HUES64 (cell line): ENCODE data around the gene RASA3.
"Not testable (repeated sequence)": the region's sequence is repeated elsewhere in the genome, so short reads cannot be mapped to it uniquely, and the experiment has no call there.

Experiments
- H3K27ac ChIP-seq: 2 replicates; pipeline ENCODE4 v1.7.0; 2013; ENCODE audit warnings: low read depth, low read length, inconsistent platforms
- H3K27me3 ChIP-seq: 2 replicates; pipeline ENCODE4 v1.6.1; 2013; ENCODE audit warnings: mild to moderate bottlenecking, low read length; ENCODE audit not compliant: insufficient read depth
- H3K36me3 ChIP-seq: 2 replicates; pipeline ENCODE4 v1.6.1; 2013; ENCODE audit warnings: mild to moderate bottlenecking, low read length; ENCODE audit not compliant: insufficient read depth
- H3K4me1 ChIP-seq: 2 replicates; pipeline ENCODE4 v1.6.1; 2013; ENCODE audit warnings: mild to moderate bottlenecking, low read length, moderate library complexity; ENCODE audit not compliant: insufficient read depth
- H3K4me3 ChIP-seq: 2 replicates; pipeline ENCODE4 v1.5.1; 2013; ENCODE audit warnings: mild to moderate bottlenecking, low read length, moderate library complexity
- H3K9ac ChIP-seq: 2 replicates; pipeline ENCODE4 v1.6.1; 2013; ENCODE audit warnings: mild to moderate bottlenecking, low read depth, low read length
- H3K9me3 ChIP-seq: 2 replicates; pipeline ENCODE4 v1.6.1; 2013; ENCODE audit warnings: low read depth, low read length; ENCODE audit not compliant: insufficient read depth
- WGBS: fragments of 150-250, 120-280 bp; methylation state at CpG from one replicate; pipeline ENCODE4 v1.1.7; 2013; ENCODE audit warnings: missing lambda C conversion rate; 5-methylcytosine and 5-hydroxymethylcytosine counted together

The RASA3 gene

DNA sequence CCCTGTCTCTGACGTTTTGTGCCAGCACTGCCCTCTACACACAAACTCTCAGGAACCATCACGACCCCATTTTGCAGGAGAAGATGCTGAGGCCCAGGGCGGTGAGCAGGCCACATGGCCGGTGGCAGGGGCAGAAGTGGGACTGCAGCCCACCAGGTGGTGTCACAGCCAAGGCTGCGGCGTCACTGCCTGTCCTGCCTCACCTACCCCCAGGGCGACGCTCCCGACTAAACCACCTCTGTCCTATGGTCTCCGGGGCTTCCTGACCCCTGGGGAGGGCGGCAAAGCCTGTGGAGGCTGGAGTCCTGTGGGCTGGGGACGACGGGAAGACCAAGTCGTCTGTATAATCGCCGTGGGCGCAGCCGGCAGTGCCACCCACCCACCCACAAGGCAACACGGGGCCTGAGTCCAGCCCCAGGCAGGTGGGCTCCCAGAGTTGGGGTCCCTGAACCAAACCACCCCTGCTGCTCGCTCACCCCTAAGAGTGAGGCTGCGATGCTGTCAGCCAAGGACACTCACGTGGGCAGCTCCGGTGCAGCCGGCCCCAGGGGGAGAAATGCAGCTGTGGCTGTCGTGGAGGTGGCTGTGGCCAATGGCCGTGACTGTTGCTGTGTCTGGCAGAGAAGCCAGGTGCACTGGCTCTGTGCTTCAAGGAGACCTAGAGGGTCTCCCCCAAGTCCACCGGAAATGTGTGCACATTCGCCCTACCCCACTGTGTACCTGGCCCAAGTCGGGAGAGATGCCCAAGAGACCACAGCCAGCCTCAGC, 29.7 kb downstream of the RASA3 start:
- H3K9me3 ChIP-seq = no peaks in the 10 kb centered on the region
- no peaks in the 10 kb centered on the region for H3K36me3 ChIP-seq
- no peak overlapping the region for H3K9ac ChIP-seq
- no peaks in the 10 kb centered on the region for H3K27me3 ChIP-seq
- 89% methylated on average over 29 of the region's 29 CpGs for WGBS
- no peak overlapping the region for H3K27ac ChIP-seq
- no peaks in the 10 kb centered on the region for H3K4me1 ChIP-seq
- no peak overlapping the region for H3K4me3 ChIP-seq

DNA sequence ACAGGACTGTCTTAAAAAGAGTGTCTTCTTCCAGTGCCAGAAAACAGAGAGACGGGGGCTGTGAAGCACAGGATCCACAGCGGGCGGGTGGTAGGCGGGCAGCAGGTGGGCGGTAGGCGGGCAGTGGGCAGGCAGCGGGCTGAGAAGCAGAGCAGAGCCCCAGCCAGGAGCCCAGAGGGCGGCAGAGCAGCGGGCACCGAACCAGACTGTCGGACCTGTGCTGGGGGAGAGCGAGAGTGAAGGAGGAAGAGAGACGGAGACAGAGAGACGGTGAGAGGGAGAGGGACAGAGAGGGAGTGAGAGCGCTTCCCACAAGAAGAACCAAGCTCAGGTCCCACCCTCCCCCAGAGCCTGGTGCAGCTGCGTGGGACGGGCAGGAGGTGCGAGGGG, 30.3 kb downstream of the RASA3 start:
- Histone ChIP-seq H3K27me3 (no peaks in the 10 kb centered on the region), H3K4me1 (no peaks in the 10 kb centered on the region), H3K27ac (no peak overlapping the region), H3K36me3 (no peaks in the 10 kb centered on the region), H3K9me3 (no peaks in the 10 kb centered on the region), H3K4me3 (no peak overlapping the region), H3K9ac (no peak overlapping the region)
- 87% methylated on average over 18 of the region's 18 CpGs for WGBS

DNA sequence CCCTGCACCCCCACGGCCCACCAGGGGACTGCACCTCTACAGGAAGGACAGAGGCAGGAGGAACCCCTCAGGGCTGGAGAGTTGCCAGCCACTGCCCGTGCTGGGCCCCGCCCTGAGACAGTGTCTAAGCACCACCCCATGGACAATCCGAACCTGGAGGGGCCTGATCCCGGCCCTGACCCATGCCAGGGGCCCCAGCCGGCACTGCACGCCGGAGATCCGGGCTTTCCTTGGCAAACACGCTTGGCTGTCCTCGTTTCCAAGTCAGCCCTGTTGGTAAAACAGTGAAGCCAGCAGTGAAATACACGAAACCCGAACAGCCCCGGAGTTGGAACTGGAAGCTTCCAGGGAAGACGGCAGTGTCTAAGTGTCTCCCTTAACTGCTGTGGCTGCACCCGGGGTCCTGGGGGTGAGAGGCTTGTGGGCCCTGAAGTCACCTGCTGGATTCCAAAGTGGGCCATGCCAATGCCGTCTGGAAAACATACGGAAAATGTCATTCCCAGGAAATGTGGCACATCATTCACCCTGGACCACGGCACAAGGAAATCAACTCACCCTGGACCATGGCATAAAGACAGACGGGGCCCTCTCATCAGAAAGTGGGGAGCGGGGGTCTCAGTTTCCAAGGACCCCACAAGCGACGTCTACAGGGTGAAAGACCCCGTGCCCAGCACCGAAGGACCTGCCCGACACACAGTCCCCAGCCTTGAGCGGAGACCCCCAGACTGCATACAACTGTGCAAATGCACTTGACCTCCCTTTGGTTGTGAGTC, 30.9 kb downstream of the RASA3 start:
- H3K9ac ChIP-seq = no peak overlapping the region
- WGBS = 91% methylated on average over 27 of the region's 27 CpGs
- H3K36me3 ChIP-seq = no peaks in the 10 kb centered on the region
- H3K9me3 ChIP-seq = no peaks in the 10 kb centered on the region
- H3K27me3 ChIP-seq = no peaks in the 10 kb centered on the region
- H3K27ac ChIP-seq = peak overlapping the region; percentile 55
- no peaks in the 10 kb centered on the region for H3K4me1 ChIP-seq
- H3K4me3 ChIP-seq = no peak overlapping the region

DNA sequence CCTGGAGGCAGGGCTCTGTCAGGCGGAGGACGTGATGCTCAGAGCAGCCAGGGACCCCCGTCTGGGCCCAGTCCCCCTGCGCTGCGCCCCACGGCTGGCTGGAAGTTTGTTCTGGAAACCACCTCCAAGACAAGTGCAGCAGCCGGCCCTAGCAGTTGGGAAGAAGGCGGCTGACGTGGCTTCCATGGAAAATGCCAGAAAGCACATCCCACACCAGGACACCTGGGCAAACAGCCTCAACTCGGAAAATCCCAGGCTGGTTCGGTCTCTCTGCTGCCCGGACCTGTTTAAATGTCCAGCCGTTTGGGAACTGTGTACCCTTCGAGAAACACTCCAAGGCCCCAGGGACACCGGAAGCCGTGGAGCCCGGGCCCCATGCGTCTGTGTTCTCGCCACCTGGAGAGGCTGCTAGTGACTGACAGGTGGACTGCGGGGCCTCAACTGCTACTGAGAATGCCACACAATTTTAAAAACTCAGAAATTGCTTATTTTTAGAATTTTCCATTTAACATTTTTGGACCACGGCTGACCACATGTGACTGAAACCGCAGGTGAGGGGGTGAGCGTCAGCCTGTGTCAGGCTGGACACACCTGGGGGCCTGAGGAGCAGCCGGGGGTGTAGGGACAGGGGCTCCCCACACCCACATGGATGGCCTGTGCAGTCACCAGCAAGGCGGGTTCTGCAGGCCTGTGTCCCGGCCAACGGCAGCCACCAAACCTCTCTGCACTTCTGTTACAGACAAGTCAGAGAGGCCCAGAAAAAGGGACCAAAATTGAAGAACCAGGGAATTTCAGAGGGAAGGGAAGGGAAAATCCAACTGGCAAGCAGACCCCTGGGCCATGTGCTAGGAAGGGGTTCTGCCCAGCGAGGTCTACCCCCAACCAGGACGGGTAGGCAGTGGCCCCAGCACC, 31.7 kb downstream of the RASA3 start:
- Histone ChIP-seq H3K9ac (no peak overlapping the region), H3K4me3 (no peak overlapping the region), H3K36me3 (no peaks in the 10 kb centered on the region), H3K27ac (peak overlapping the region; percentile 71), H3K9me3 (no peaks in the 10 kb centered on the region), H3K4me1 (no peaks in the 10 kb centered on the region), H3K27me3 (no peaks in the 10 kb centered on the region)
- 85% methylated on average over 29 of the region's 29 CpGs for WGBS

DNA sequence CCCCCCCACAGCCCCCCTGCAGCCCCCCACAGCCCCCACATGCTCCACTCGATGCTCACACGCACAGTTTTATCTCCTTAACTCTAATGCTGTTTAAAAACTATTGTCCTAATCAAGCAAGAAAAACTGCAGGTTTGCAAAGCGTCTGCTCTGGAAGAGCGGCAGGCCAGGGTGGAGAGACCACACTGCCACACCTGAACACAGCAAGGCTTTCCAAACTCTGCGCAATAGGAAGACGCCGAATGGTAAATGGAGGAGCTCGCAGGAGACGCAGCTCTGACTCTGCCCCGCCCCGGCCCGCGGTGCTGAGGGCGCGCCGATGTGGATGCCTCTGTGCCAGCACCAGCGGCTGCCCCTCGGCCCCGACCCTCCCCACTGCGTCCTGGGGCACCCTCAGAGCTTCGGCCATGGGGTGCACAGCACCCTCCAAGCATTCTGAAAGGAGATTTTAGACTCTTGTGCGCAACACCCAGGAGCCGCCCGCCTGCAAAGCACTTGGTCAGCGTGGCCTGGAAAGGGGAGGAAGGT, 32.4 kb downstream of the RASA3 start:
- Histone ChIP-seq H3K4me3 (no peak overlapping the region), H3K27me3 (no peaks in the 10 kb centered on the region), H3K4me1 (no peaks in the 10 kb centered on the region), H3K36me3 (no peaks in the 10 kb centered on the region), H3K9me3 (no peaks in the 10 kb centered on the region), H3K27ac (peak overlapping the region; percentile 71; the same call in 1 of the 2 replicates), H3K9ac (no peak overlapping the region)
- WGBS = 64% methylated on average over 25 of the region's 25 CpGs

DNA sequence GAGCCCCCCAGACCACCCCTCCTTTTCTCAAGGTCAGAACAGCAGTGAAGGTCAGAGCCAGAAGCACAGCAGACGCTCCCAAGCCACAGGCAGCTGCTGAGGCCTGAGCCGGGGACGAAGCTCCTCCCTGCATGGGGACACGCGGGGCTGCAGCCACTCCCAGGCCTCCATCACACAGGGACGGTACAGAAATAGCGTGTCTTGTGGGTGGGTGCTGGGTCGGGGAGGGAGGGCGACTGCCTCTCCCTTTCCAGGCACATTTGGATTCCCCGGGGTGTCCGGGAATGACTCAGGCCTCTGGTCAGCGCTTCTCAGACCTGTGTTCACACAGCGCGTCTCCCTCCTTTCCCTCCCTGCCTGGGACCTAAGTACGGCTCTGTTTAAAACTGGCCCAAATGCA, 33.2 kb downstream of the RASA3 start:
- Histone ChIP-seq H3K4me3 (no peak overlapping the region), H3K27me3 (no peaks in the 10 kb centered on the region), H3K4me1 (no peaks in the 10 kb centered on the region), H3K36me3 (no peaks in the 10 kb centered on the region; the same call in 1 of the 2 replicates), H3K9me3 (no peaks in the 10 kb centered on the region), H3K9ac (no peak overlapping the region), H3K27ac (peak overlapping the region; percentile 5; the same call in 1 of the 2 replicates)
- 44% methylated on average over 15 of the region's 15 CpGs for WGBS

DNA sequence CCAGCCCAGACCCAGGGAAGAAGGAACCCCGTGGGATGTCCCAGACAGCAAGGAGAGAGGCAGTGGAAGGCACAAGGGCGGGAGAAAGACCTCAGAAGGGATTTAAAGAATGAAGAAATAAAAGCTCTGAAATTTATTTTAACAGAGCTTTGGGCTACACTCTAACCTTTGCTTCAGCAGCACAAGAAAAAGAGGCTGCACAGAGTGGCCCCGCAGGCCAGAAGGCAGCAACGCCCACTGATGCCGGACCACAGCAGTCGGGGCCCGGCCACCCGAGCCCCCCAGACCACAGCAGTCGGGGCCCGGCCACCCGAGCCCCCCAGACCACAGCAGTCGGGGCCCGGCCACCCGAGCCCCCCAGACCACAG, 33.8 kb downstream of the RASA3 start:
- H3K9me3 ChIP-seq, H3K4me3 ChIP-seq, H3K36me3 ChIP-seq, H3K27me3 ChIP-seq, H3K4me1 ChIP-seq: not testable (repeated sequence)
- Histone ChIP-seq H3K9ac (0 out of 2 replicates have a peak overlapping the region, but pooled peaks have one; percentile 20), H3K27ac (peak overlapping the region; percentile 49; the same call in 1 of the 2 replicates)
- WGBS = 84% methylated on average over 8 of the region's 14 CpGs

DNA sequence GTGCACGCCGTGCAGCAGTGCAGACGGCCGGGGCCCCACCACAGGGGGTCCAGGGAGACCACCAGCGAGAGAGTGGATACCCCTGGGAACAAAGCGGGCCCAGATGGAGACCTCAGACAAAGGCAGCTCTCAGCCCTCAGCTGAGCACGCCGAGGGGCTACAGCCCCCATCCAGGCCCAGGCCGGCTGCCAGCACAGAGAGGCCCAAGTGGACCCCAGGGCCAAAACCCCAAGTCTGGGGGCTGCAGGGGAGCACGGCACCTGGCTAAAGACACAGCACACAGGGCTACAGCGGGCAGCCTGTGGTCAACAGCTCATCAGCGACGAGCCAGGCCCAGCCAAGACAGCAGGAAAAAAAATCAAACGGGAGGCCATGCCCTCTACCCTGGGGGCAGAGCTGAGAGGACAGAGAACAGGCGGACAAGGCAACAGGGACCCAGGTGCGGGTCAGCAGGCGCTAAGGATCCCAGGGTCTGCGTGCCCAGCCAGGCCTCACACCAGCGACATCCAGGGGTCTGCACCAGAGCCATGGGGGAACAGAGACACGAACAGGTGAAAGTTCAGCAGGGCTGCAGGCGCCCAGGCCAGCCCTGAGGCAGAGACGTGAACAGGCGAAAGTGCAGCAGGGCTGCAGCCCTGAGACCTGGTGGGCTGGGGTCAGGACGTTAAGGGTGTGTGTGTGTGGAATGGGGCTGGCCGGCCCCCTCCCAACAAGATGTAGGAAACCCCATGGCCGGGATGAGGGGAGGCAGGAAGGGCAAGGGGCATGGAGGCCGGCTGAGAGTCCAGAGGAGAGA, 34.3 kb downstream of the RASA3 start:
- Histone ChIP-seq H3K9me3 (peaks cover 2% of the 10 kb centered on the region; the same call in 1 of the 2 replicates), H3K4me1 (no peaks in the 10 kb centered on the region), H3K9ac (0 out of 2 replicates have a peak overlapping the region, but pooled peaks have one; percentile 20), H3K4me3 (no peak overlapping the region), H3K27ac (peak overlapping the region; percentile 49; the same call in 1 of the 2 replicates), H3K27me3 (no peaks in the 10 kb centered on the region), H3K36me3 (no peaks in the 10 kb centered on the region; the same call in 1 of the 2 replicates)
- WGBS = 84% methylated on average over 27 of the region's 27 CpGs

DNA sequence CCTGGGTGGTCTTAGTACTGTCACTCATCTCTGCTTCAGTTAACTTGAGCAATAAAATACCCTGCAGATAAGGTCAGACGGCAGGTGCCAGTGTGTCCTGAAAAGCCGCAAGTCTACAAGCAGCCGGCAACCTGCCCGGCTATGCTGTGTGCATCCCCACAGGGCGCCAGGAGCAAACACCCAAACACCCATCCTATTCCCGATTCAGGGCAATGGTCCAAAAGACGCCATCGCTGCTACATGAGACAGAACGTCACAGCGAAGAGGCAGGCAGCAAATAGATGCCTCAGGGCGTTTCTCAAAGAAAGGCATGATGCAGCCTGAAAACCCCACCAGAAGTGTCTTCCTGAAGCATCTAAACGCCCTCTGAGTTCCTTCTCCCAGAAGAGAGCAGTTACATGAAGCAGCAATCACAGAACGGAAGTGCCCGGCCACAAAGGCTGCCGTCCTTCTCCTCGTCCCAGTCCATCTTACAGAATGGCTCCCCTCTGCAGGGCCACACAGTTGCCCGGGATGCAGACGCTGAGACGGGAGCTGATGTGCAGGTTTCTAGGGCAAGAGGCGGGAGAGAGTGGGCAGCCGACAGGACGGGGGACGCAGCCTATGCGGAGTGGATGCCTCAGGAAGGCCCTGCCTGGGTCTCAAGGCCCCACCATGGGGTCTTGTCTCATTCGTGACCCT, 35.1 kb downstream of the RASA3 start:
- no peaks in the 10 kb centered on the region; the same call in 1 of the 2 replicates for H3K36me3 ChIP-seq
- no peak overlapping the region for H3K9ac ChIP-seq
- H3K27ac ChIP-seq = no peak overlapping the region
- no peaks in the 10 kb centered on the region for H3K27me3 ChIP-seq
- 91% methylated on average over 25 of the region's 25 CpGs for WGBS
- H3K4me1 ChIP-seq = no peaks in the 10 kb centered on the region
- peaks cover 5% of the 10 kb centered on the region; the same call in 1 of the 2 replicates for H3K9me3 ChIP-seq
- H3K4me3 ChIP-seq = no peak overlapping the region

DNA sequence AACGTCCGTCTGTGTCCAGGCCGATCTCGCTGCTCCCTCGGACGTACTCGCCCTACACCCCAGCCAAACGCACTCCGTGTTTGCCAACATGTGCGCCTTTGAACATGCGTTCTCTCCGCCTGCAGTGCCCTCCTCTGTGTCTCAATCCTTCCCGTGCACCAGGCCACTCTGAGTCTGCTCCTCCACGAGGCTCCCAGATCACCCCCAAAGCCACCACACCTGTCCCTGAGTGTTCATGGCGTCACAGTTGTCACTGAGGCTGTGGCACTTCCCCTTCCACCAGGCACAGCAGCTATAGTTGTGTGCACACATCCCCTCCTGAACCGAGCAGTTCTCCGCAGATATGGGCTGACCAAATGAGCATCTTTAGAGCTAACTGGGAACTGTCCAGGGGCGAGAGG, 35.6 kb downstream of the RASA3 start:
- WGBS = 94% methylated on average over 18 of the region's 18 CpGs
- Histone ChIP-seq H3K36me3 (no peaks in the 10 kb centered on the region; the same call in 1 of the 2 replicates), H3K9me3 (peaks cover 9% of the 10 kb centered on the region; the same call in 1 of the 2 replicates), H3K4me1 (no peaks in the 10 kb centered on the region), H3K27me3 (no peaks in the 10 kb centered on the region), H3K27ac (no peak overlapping the region), H3K9ac (no peak overlapping the region), H3K4me3 (no peak overlapping the region)
